HFF-Myc (cell line): ENCODE measurements around the gene CAMTA1.

Experiments used
- DNase-seq: peaks from one replicate; pipeline ENCODE4 v3.0.0-alpha.2; 2011; ENCODE audit warnings: low read depth; ENCODE audit errors: extremely low read depth
- H3K4me3 ChIP-seq: replicated peaks from 2 replicates; pipeline ENCODE4 v1.5.1; 2011; ENCODE audit warnings: low read depth, mild to moderate bottlenecking, control low read depth, low read length
- TF ChIP-seq, protein P1 (sequence below): IDR thresholded peaks from 2 replicates; pipeline ENCODE4 v1.5.1; 2012; ENCODE audit warnings: mild to moderate bottlenecking, low read depth, low read length, control low read depth; ENCODE audit errors: missing control alignments

CAMTA1 gene

DNA sequence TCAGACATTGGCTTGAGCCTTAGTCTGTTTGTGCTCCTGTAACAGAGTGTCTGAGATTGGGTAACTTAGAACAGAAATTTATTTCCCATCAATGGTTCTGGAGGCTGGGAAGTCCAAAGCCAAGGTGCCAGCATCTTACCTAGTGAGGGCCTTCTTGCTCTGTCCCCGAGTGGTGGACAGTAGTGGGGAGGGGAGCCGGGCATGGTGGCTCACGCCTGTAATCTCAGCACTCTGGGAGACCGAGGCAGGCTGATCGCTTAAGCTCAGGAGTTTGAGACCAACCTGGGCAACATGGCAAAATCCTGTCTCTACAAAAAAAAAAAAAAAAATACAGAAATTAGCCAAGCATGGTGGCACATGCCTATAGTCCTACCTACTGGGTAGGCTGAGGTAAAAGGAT lies 649.3 kb downstream of the CAMTA1 start:
- no peak overlapping the region for H3K4me3 ChIP-seq
- TF ChIP-seq, protein P1, sequence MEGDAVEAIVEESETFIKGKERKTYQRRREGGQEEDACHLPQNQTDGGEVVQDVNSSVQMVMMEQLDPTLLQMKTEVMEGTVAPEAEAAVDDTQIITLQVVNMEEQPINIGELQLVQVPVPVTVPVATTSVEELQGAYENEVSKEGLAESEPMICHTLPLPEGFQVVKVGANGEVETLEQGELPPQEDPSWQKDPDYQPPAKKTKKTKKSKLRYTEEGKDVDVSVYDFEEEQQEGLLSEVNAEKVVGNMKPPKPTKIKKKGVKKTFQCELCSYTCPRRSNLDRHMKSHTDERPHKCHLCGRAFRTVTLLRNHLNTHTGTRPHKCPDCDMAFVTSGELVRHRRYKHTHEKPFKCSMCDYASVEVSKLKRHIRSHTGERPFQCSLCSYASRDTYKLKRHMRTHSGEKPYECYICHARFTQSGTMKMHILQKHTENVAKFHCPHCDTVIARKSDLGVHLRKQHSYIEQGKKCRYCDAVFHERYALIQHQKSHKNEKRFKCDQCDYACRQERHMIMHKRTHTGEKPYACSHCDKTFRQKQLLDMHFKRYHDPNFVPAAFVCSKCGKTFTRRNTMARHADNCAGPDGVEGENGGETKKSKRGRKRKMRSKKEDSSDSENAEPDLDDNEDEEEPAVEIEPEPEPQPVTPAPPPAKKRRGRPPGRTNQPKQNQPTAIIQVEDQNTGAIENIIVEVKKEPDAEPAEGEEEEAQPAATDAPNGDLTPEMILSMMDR: no peak
- no peak for DNase-seq

DNA sequence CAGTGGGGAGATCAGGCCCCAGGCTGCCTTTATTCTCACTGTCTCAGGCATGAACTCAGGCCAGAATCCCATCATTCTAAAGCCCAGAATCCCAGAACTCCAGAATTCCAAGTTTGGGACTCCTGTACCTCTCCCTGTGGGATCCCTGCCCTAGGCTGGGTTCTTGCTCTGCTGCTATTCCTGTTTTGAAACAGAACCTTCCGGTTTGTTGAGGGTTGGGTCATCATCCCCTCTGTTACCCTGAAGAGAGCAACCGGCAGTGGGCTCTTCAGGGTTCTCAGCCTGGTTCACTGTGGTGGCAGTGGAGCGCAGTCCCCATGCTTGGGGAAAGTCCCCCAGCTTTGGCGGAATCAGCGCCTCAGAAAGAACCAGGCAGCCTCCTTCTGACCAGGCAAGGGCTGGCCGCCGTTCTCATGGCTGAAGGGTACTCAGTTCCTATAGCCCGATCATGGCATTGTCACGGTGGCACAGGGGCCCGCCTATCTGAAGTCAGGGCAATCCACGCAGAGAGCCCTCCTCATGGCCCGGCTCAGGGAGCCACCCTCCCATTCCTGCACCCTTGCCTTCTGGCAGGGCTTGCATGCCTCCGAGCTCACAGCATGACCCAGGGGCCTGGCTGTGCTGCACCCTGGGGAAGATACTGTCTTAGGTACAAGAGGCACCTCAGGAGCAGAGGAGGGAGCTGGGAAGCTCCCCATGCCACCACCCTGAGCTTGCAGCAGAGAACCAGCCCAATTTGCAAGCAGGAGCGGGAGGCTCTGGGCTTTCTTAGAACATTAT lies 650.2 kb downstream of the CAMTA1 start:
- H3K4me3 ChIP-seq: no peak overlapping the region
- TF ChIP-seq, protein P1: no peak

GRCh38 chr1:7436056-7437005 lies 651.1 kb downstream of the CAMTA1 start:
- no peak overlapping the region for H3K4me3 ChIP-seq
- DNase-seq: no peak
- TF ChIP-seq, protein P1: no peak

More for the DNA sequence above, 650.2 kb downstream of the CAMTA1 start:
- no peak for DNase-seq

GRCh38 chr1:7437036-7437435 lies 651.8 kb downstream of the CAMTA1 start:
- no peak for DNase-seq
- TF ChIP-seq, protein P1: no peak
- H3K4me3 ChIP-seq: no peak overlapping the region

DNA sequence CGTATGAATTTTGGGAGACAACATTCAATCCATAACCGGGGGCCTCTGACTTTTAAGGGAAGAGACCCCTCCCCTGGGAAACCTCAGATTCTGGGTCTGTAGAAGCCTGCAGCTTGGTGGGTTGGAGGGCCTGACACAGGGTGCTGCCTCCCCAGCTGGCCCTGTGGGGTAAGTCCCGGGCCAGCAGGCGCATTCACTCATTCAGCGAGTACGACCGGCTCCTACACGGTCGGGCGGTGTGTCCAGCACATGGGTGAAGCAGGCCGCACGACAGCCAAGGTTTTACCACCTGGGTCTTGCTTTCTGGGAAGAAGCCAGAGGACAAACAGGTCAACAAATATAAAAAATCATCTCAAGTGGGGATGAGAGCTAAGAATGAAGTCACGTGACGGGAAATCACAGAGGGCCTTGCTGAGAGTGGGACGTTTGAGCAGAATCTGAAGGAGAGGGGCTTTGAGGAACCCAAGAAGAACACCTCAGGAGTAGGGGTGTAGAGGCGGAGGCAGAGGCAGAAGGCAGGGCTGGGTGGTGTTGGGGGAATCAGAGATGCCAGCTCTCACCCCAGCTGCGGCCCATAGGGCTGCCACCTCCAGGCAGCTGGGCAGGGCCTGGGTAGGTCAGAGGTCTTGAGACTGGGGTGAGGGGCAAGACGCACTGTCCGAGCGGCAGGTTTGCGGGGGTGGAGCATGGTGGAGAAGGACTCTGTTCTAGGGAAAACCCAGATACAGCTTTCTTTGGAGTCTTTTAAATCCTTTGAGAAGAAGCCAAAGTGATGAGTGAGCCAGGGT lies 652.5 kb downstream of the CAMTA1 start:
- H3K4me3 ChIP-seq: no peak overlapping the region
- DNase-seq: no peak
- TF ChIP-seq, protein P1: no peak

DNA sequence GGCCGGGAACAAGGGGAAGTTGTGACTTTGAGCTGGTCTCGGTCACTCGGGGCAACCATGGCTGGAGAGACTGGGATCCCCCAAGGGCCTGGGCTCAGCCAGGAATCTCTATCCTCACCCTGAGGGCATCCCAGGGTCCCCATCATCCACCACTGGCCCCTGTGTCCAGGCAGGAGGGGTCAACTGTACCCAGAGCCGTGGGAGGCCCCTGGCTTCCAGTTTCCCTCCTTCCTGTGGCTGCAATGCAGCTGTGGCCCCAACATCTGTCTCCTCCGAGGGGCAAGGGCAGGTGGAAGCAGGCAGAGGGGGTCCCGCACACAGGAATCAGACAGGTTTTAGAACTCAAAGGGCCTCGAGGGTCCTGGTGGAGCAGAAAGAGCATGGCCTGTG lies 653.1 kb downstream of the CAMTA1 start:
- TF ChIP-seq, protein P1: no peak
- no peak for DNase-seq
- no peak overlapping the region for H3K4me3 ChIP-seq
